NCI-H2107 treated with DMSO at 0.1 percent for 48 hours (cell line): Measurements from ENCODE around the gene NTPCR.
A peak's percentile ranks its signal among the peaks of the same experiment; 100 is the strongest.
"Not testable (repeated sequence)": the region's sequence is repeated elsewhere in the genome, so short reads cannot be mapped to it uniquely, and the experiment has no call there.

Experiments used
- DNase-seq: peaks from one replicate; lab custom pipeline; 2025; ENCODE audit not compliant: unreplicated experiment; lab: John Stamatoyannopoulos, UW

The NTPCR gene, protein sequence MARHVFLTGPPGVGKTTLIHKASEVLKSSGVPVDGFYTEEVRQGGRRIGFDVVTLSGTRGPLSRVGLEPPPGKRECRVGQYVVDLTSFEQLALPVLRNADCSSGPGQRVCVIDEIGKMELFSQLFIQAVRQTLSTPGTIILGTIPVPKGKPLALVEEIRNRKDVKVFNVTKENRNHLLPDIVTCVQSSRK

DNA sequence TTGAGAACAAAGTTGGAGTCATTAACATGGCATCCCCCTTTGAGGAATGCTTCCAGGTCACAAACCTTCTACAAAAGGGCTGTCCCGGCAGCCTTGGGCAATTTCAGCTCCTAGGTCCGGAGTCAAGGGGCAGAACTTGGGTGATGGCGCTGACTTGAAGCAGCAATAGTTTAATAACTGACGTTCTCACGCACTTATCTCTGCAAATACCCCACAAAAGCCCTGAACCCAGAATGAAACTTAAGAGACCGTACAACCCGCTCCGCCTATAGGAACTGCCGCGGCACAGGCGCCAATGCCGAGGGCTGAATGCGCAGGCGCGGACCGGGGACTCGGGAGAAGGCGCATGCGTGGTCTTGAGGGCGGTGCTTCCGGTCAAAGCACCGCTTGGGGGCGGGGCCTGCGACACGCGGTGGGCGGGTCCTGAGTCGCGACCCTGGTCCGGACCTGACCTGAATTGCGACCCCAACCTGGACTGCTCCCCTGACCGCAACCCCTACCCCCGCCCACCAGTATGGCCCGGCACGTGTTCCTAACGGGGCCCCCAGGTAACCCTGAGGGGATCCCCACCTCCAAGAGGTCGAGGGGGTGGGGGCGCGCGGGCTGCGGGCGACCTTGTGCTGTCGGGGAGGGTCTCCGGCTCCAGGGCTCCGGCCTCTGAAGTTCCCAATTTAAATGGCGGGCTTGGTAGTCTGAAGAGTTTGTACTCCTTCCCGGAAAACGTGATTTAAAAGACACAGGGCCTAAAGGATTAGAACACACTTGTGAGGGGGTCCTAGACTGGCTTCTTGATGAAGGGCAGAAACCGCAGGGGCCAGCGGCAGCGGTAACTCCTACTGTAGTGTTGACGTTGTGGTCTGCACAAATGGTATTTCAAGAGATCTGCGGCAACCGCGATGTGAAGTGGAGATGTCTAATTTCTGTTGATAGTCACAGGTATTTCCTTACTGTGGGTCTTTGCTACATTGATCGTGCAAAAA lies at the start of gene NTPCR:
NTPCR (plus strand) TSS at position 415 of the 980 bp plus-strand sequence; CDS start at position 515, 100 bp downstream.
- DNase-seq, result peak; percentile 80

DNA sequence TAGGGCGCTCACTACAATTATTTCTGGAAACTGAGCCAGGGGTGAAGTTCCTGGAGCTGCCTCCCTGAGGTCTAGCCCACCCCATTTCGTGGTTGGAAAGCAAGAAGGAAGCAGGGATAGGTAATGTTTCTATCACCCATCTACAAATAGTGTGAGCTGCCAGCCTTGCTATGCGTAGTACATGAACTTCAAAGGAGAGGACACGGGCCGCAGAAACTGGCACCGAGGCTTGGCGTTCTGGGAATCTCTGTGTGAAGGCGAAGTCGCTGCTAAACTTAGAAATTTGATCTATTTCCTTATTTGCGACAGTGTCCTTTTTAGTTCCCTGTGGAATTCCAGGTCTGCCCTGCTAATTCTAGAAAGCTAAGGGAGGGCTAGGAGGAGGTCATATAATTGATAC lies 49.6 kb upstream of the NTPCR start:
- no peak for DNase-seq

DNA sequence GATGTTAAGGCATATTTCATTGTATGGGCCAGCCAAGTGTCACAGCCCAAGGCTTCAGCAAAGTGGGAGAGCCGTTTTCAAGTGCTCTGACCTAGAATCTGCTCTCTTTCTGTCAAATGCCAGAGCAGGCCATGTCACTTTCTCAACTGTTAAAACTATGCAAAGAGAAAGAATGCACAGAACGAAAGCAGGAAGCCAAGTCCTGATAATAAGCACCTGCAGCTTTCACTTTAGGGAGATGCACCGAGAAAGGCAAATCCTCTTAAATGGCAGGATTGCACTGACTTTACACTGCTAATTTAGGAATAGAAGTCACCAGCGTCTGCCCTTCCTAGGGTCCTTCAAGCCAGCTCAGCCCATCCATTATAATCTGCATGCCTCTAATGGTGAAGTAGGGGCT lies 49.2 kb upstream of the NTPCR start:
- DNase-seq, result no peak

DNA sequence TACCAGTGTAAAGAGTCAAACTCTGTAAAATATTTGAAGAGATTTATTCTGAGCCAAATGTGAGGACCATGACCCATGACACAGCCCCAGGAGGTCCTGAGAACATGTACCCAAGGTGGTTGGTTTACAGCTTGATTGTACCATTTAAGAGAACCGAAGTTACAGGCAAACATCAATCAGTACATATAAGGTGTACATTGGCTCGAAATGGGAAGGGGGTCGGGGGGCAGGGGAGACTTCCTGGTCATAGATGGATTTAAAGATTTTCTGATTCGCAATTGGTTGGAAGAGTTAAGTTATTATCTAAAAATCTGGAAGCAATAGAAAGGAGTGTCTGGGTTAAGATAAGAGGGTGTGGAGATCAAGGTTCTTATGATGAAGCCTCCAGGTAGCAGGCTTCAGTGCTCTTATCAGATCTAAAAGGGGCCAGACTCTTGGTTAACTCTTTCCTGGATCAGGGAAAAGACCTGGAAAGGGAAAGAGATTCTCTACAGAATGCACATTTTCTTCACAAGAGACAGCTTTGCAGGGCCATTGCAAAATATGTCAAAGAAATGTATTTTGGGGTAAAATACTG lies 47.5 kb upstream of the NTPCR start:
- no peak for DNase-seq

DNA sequence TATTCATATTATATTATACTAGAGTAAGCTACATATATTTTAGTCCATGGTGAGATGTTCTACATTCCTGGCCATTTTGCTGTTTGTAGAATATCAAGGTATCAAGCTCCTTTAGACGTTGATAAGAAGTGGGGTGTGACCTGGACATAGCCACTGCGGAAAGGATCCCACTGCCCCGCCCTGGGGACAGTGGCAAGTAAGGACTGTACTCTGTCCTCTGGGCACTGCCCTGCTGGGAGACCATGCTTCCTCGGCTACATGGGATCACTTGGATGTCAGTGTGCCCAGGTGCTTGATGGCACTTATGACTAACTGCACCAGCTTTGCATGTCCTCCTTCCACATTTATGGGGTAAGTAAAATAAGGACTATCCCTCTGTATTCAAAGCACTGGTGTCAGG lies 46.3 kb upstream of the NTPCR start:
- DNase-seq, result no peak

DNA sequence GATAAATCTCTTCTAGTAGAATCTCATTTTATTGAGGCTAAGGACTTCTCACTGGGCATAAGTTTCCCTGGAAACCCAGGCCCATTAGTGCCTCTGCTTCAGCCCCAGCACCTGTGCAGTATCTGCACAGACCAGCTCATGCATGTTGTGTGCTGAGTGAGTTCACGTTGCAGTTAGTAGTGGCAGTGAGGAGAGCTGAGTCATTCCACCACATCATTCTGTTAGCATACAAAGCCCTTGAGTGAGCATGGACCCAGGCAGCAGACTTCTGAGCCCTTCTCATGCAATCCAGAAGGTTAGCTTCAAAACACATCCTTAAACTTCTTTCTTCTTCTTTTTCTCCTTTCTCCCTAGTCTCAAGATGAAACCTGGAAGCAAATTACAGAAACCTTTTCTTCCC lies 45.8 kb upstream of the NTPCR start:
- DNase-seq, result no peak

DNA sequence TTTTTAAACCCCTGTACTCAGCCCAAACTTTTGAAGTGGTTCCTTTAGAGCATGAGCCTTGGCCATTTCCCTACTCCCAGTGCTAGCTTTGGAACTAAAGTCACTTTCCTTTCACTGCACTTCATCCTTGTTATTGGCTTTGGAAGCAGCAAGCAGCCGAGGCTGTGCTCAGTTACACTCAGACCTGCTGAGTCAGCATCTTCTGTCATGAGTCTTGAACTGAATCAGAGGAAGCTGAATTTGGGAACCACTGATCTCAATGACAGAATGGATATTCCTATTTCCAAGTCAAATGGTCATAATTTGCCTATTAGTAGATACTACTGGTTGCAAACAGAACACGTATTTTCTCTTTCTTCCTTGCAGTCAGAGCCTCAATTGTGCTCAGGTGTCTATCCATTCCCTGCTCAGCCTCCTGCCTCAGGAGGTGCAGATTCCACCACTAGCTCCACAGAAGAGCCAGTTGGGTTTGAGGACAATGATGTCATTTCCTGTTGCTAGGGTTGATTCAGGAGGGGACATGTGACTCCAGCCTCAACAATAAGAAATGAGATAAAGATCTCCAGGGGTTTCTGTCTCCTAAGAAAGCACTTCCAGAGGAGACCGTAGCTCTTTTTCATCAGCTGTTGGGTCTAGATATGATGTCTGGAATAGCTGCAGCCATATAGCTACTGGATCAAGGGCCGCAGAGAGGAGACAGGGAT lies 44.9 kb upstream of the NTPCR start:
- DNase-seq, result no peak

DNA sequence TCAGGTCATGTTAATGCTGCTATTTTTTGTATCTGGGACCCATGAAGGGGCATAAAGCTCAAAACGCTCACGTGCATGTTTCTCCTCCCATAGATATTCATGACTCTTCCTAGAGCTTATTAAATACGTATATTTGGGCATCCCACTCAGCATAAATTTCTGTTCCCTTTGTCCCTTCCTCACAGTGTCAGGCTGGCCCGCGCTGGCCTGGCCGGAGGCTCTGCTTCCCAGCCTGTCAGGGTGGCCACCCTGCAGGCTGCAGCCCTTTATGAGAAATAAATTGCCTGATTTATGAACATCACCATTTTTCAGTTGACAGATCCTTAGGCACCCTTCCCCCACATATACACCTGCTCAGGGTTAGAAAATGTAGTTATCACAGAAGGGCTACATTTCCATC lies 44.0 kb upstream of the NTPCR start:
- DNase-seq, result no peak

DNA sequence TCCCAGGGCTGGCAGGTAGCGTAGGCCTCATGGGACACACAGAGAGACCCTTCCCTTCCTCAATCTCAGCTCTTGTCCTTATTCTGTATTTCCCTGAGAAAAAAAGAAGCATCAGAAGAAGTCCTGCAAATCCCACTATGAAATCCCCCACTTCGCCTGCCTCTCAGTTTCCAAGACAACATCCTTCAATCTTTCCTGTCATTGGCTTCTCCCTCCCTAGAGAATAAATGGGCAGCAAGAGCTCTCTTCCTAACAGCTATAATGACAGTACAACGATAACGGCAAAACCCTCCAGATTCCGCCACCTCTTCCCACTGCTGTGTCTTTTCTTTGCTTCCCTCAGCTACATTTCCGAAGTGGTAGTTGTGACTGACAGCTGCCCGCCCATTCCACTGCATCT lies 41.6 kb upstream of the NTPCR start:
- DNase-seq, result no peak

DNA sequence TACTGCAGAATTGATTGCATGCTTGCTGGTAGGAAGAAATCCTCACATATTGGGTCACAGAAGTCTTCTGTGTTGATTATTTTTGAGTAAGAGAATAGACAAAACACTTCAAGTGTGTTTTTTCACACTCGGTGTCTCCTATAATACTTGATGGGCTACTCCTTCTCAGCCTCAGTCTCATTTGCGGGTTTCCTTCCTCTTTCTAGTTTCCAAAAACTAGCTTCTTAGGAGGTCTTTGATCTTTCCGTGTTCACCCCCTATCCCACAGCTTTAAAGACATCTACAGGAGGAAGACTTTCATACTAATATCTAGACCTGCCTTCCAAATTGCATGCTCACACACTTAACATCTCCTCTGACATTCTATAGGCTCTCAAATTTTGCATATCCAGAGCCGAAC lies 40.7 kb upstream of the NTPCR start:
- no peak for DNase-seq

DNA sequence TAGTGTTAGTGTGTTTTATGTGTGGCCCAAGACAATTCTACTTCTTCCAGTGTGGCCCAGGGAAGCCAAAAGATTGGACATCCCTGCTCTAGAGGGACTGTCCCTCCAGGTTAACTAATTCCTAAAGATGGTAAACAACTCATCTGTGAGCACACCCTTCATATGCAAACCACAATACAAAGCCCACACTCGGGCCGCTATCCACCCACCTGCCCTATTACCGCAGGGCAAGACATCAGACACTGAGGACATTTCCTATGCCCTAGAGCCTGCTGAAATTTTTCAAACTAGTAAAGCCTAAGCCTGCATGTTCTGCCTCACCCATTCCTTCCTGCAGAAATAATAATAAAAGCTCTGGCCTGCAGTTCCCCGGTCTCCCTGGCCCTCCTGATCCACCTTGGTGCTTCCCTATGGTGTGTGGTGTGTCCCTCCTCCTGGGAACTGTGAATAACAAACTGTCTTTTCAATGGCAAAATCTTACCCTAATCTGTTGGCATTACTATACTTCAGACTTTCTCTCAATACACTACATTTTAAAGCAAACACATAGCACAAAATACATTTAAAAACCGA lies 39.3 kb upstream of the NTPCR start:
- no peak for DNase-seq

DNA sequence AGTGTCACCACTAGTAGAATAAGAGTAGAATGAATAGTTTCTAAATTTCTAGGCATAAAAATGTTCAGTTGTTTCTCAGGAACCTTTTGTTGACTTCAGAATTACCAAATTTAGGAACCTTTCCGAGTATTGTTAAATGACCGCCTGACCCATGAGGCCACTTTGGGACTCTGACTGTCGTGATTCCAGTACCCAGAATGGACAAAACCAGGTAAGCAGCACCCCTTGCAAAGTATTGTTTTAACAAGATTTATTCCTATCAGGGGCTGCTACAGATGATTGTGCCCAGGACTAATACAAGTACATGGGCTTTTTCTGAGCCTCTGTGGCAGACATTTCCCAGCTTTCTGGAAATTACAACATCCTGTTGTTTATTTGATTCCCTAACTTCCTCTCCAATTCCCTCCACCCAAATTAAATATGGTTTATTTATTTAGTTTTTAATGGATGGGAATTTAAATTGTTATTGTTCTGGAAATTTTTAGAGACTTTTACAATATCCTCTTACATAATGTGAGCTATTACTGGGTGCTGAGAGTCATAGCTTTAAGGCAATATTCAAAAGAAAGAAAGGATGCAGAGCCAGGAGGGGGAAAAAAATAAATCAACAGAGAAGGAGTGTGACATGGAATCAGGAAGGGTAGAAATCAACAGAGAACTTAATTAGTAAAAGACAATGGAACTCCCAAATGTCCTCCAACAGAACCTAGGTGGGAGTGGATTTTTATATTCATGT lies 37.4 kb upstream of the NTPCR start:
- DNase-seq, result no peak

DNA sequence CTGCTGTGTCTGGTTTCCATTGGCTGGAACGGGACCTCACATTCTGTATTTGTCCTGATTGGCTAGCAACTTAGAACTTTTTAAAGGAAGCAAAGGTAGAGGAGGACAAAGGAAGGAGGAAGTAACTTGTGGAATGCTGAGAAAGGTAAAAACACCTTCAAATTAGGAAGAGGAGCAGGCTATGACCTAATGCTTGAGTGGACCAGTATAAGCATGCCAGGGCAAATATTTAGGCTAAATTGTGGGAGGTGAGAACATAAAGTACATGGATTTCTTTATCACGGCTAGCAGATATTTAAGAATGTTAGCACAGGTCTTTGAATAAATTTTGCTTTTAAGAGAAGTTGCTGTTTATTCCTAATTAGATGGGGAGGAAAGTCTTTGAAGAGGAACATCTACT lies 36.1 kb upstream of the NTPCR start:
- DNase-seq, result not testable (repeated sequence)

DNA sequence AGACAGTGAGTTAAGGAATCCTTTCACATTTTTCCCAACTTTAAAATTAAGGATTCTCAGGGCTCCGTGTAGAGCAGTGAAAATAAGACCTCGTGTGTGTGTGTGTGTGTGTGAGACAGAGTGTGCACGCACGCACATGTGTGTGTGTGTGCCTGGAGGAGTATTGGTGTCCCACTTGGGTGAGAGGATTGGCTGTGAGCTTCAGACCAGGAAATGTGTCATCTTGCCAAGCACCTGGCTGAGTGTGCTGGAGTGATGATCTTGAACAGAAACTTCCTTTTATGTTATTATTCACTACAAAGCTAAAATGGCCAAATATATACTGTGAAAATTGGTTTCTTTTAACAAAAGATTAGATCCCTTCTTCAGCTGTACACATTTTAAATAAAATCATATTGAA lies 35.2 kb upstream of the NTPCR start:
- no peak for DNase-seq

DNA sequence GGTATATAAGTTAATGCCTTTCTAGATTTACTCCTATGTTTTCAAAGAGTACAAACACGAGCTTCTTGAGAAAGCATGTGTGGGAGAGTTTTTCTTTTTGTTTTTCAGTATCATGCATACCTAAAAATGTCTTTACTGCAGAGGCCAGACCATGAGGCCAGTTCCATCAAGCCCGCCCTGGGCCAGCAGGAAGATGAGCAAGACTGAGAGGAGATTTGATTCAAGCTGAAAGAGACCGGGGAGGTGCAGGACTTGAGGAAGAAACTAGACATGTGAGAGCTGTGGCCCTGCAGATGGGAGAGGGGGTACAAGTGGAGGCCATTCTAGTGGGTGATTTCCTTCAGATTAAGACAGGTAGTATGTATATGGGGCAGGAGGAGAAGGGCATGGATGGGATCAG lies 33.4 kb upstream of the NTPCR start:
- no peak for DNase-seq

DNA sequence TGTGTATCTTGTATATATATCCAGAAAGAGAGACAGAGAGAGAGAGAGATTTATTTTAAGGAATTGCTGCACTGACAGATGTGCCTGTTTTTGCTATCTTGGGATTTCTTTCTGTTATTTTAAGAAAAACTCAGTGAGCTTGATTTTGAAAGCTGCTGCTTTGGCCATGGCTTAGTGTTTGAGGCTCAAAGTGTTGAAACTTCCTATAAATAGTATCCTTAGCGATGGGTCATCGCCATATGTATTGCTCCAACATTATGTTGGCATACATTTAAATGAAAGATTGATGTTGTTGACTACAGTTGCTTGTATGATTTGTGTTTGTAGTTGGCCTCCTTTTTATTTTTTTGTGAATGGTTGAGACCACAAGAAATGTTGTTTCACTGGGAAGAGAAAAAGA lies 29.0 kb upstream of the NTPCR start:
- no peak for DNase-seq

DNA sequence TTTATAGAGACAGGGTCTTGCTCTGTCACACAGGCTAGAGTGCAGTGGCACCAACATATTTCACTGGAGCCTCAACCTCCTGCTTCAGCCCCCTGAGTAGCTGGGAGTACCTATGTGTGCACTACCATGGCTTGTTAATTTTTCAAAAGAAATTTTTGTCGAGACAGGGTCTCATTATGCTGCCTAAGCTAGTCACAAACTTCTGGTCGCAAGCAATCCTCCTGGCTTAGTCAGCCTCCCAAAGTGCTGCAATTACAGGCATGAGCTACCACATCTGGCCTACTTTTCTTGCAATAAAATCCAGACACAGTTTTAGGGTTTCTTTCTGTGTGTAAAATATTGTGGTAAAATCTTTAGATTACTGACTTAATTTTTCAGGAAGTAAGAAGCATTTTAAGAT lies 27.9 kb upstream of the NTPCR start:
- no peak for DNase-seq

DNA sequence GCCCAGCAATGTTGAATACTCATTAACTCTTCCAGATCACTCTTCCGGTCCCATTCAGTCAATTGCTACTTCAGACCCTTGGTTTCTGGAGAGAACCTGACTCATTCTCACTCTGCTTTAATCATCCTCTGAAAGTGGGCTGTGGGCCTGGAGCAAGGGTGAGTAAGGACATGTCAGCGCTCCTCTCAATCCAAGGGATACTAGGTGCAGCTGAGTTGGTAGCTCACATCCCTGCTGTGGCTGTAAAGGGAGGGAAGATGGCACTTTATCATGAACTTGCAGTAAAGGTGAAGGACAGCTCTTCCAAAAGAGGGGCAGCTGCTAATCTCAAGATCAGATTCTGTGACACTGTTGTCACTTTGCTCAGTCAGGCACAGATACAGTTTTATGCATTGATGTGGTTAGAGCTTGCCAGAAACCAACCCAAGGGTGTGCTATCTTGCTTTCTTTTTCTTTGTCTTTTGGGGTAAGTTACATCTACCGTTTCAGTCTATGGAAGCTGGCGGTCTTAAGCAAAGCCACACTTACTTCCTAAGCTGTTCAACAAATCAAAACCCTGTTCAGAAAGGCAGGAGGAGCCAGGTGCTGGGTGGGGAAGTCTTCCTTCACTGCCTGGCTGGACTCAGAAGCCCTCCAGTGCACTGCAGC lies 26.5 kb upstream of the NTPCR start:
- no peak for DNase-seq

DNA sequence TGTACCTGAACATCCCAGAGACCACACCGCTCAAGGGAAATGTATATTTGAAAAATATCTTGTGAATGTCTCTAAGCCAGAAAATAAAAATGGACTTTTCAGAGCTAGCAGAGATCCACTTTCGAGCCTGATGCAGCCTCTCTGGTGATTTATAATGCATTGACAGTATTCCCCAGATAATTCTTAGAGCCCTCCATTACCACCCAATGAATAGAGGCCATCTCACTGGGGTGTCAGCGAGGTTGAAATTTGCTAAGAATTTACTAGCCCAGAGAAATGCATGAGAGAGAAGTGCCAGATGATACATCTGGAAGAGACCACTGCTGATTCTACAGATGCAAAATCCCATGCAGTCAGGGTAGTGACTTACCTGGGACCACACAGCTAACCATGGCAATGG lies 25.5 kb upstream of the NTPCR start:
- no peak for DNase-seq
